SU-DHL-6 (cell line): Measurements from ENCODE around the gene SDCCAG8.

Experiments
- H2AFZ ChIP-seq: fragments of 200-600 bp; sonication (generic); 2 replicates; pipeline ENCODE4 v1.6.1; 2014; ENCODE audit warnings: low read depth, mild to moderate bottlenecking, moderate library complexity, mixed read lengths, antibody characterized with exemption, low read length; ENCODE audit not compliant: severe bottlenecking
- H3F3A ChIP-seq: fragments of 200-600 bp; shearing (Covaris generic); 2 replicates; pipeline ENCODE4 v1.6.0; 2016; ENCODE audit warnings: antibody characterized with exemption, mild to moderate bottlenecking; ENCODE audit not compliant: insufficient read depth
- H3K27ac ChIP-seq: fragments of 200-600 bp; sonication (generic); 2 replicates; pipeline ENCODE4 v1.5.1; 2016; ENCODE audit warnings: low read depth, mild to moderate bottlenecking, low read length, moderate library complexity, mixed read lengths
- H3K27me3 ChIP-seq: fragments of 200-600 bp; sonication (generic), shearing (Covaris generic); 2 replicates; pipeline ENCODE4 v1.6.0; 2014; ENCODE audit warnings: mild to moderate bottlenecking, low read length
- H3K36me3 ChIP-seq: fragments of 200-600 bp; sonication (generic); 2 replicates; pipeline ENCODE4 v1.6.1; 2014; ENCODE audit warnings: mild to moderate bottlenecking, low read length, mixed read lengths
- H3K4me2 ChIP-seq: fragments of 300-600, 200-600 bp; shearing (Covaris generic), sonication (generic); 2 replicates; pipeline ENCODE4 v1.6.0; 2014; ENCODE audit warnings: low read length, low read depth, mild to moderate bottlenecking; ENCODE audit not compliant: poor library complexity, severe bottlenecking
- H3K4me3 ChIP-seq: fragments of 200-600 bp; sonication (generic); 2 replicates; pipeline ENCODE4 v1.5.1; 2014; ENCODE audit warnings: antibody characterized with exemption, low read length, mild to moderate bottlenecking, mixed read lengths; ENCODE audit not compliant: insufficient read depth, poor library complexity, severe bottlenecking
- H3K79me2 ChIP-seq: fragments of 200-600 bp; sonication (generic); 2 replicates; pipeline ENCODE4 v1.6.1; 2014; ENCODE audit warnings: mild to moderate bottlenecking, low read length, moderate library complexity; ENCODE audit not compliant: insufficient read depth
- H3K9ac ChIP-seq: fragments of 200-600 bp; sonication (generic); 2 replicates; pipeline ENCODE4 v1.7.0; 2014; ENCODE audit warnings: mild to moderate bottlenecking, low read length
- H3K9me2 ChIP-seq: fragments of 200-600 bp; sonication (generic); replicated peaks from 2 replicates; pipeline ENCODE4 v1.6.1; 2014; ENCODE audit warnings: low read length; ENCODE audit not compliant: insufficient read depth
- H3K9me3 ChIP-seq: fragments of 200-600 bp; sonication (generic); 2 replicates; pipeline ENCODE4 v1.6.1; 2014; ENCODE audit warnings: low read length, mixed read lengths; ENCODE audit not compliant: insufficient read depth
- H4K20me1 ChIP-seq: fragments of 200-600 bp; sonication (generic); 2 replicates; pipeline ENCODE4 v1.6.1; 2014; ENCODE audit warnings: low read depth, mild to moderate bottlenecking, antibody characterized with exemption, low read length, moderate library complexity, mixed read lengths
- EZH2phosphoT487 ChIP-seq: fragments of 200-600 bp; sonication (generic), shearing (Covaris generic); conservative IDR thresholded peaks from 2 replicates; pipeline ENCODE4 v1.6.1; 2018; ENCODE audit warnings: mild to moderate bottlenecking, antibody characterized with exemption, low read length, moderate library complexity, mixed read lengths
- TF ChIP-seq, protein P1 (sequence below): fragments of 200-600 bp; sonication (generic); IDR thresholded peaks from one replicate; pipeline ENCODE4 v1.5.1; 2017; ENCODE audit warnings: antibody characterized with exemption, mild to moderate bottlenecking, low read length, moderate library complexity; ENCODE audit not compliant: insufficient read depth, poor library complexity, severe bottlenecking

SDCCAG8 gene

DNA sequence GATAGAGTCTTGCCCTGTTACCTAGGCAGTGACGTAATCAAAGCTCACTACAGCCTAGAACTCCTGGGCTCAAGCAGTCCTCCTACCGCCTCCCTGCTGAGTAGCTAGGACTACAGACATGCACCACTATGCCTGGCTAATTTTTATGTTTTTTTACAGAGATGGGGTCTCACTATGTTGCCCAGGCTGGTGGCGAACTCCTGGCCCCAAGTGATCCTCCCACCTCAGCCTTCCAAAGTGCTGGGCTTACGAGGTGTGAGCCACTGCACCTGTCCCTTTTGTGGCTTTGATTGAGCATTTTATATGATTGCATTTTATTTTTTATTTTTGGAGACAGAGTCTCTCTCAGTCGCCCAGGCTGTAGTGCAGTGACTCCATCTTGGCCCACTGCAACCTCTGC is 25.8 kb downstream of the SDCCAG8 start:
- no peak overlapping the region for H2AFZ ChIP-seq
- H3K9ac ChIP-seq, result no peak overlapping the region
- H3K36me3 ChIP-seq, result 0 out of 2 replicates have a peak, but pooled peaks cover 13% of the 10 kb centered on the region
- no peaks in the 10 kb centered on the region for H3K9me3 ChIP-seq
- H4K20me1 ChIP-seq, result no peaks in the 10 kb centered on the region
- no peaks in the 10 kb centered on the region for H3K79me2 ChIP-seq
- no peaks in the 10 kb centered on the region for H3K27me3 ChIP-seq
- H3K27ac ChIP-seq, result no peak overlapping the region
- H3F3A ChIP-seq, result no peaks in the 10 kb centered on the region
- no peak overlapping the region for H3K4me2 ChIP-seq
- no peak overlapping the region for H3K4me3 ChIP-seq
- TF ChIP-seq EZH2phosphoT487, result no peak
- TF ChIP-seq, protein P1, sequence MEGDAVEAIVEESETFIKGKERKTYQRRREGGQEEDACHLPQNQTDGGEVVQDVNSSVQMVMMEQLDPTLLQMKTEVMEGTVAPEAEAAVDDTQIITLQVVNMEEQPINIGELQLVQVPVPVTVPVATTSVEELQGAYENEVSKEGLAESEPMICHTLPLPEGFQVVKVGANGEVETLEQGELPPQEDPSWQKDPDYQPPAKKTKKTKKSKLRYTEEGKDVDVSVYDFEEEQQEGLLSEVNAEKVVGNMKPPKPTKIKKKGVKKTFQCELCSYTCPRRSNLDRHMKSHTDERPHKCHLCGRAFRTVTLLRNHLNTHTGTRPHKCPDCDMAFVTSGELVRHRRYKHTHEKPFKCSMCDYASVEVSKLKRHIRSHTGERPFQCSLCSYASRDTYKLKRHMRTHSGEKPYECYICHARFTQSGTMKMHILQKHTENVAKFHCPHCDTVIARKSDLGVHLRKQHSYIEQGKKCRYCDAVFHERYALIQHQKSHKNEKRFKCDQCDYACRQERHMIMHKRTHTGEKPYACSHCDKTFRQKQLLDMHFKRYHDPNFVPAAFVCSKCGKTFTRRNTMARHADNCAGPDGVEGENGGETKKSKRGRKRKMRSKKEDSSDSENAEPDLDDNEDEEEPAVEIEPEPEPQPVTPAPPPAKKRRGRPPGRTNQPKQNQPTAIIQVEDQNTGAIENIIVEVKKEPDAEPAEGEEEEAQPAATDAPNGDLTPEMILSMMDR, result no peak
- no peaks in the 10 kb centered on the region for H3K9me2 ChIP-seq

DNA sequence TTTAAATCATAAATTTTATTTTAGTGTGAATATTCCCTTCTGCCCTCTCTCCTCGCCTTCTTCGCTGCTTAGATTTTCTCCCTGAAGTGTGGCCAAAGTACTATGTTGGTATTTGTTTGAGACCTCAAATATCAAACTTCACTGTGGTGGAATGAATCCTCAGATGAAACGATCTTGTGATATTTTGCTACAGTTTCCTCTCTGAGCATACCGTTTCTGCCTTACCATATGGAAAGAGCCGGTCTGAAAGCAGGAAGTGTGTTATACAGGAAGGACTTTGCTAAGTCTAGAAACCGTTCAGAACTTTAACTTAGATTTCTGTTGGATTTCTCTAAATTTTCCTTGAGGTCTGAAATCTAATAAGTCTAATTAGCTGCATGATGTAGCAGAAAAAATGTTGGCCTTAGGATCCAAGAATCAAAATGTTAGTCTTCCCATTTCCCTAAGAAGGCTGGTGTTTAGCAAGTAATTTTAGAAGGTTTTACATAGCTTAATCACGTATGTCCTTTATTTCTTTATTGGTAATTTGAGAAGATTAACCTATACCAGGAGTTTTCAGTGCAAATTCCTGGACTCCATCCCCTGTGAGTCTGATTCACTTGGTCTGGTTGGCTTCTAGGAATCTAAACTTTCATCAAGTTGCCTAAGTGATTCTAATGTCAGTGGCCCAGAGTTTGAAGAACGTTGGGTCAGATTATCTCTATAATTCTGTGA is 30.7 kb downstream of the SDCCAG8 start:
- no peaks in the 10 kb centered on the region for H3K79me2 ChIP-seq
- no peak overlapping the region for H3K9ac ChIP-seq
- no peaks in the 10 kb centered on the region for H3K9me3 ChIP-seq
- no peak overlapping the region for H2AFZ ChIP-seq
- TF ChIP-seq, protein P1, result no peak
- TF ChIP-seq EZH2phosphoT487, result no peak
- H3K27me3 ChIP-seq, result no peaks in the 10 kb centered on the region
- H3K27ac ChIP-seq, result no peak overlapping the region
- no peak overlapping the region for H3K4me3 ChIP-seq
- H3K36me3 ChIP-seq, result 0 out of 2 replicates have a peak, but pooled peaks cover 13% of the 10 kb centered on the region
- no peaks in the 10 kb centered on the region for H3K9me2 ChIP-seq
- H3K4me2 ChIP-seq, result no peak overlapping the region
- H3F3A ChIP-seq, result no peaks in the 10 kb centered on the region
- H4K20me1 ChIP-seq, result no peaks in the 10 kb centered on the region

DNA sequence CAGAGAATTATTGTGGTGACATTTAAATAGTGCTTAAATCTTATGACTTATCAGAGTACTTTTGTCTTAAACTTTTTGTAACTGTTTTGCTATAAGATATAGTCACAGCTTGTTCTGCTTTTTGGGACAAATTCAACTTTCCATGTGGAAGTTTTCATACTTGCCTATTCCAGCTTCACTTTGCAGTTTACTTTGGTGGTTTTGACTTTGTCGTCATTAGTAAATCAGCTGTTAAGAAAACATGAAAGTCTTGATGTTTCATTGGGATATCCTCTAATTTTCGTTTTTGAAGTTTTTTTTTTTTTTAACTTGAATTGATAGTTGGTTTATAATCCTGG is 31.3 kb downstream of the SDCCAG8 start:
- H3K4me2 ChIP-seq, result no peak overlapping the region
- peak overlapping the region; percentile 41; the same call in 1 of the 2 replicates for H3K27ac ChIP-seq
- H3K36me3 ChIP-seq, result 0 out of 2 replicates have a peak, but pooled peaks cover 11% of the 10 kb centered on the region

More for the DNA sequence above, 31.3 kb downstream of the SDCCAG8 start:
- no peak overlapping the region for H2AFZ ChIP-seq
- no peaks in the 10 kb centered on the region for H3K9me2 ChIP-seq
- H3K79me2 ChIP-seq, result no peaks in the 10 kb centered on the region
- no peaks in the 10 kb centered on the region for H3K9me3 ChIP-seq
- H4K20me1 ChIP-seq, result no peaks in the 10 kb centered on the region
- no peak for TF ChIP-seq EZH2phosphoT487
- TF ChIP-seq, protein P1, result no peak
- no peak overlapping the region for H3K9ac ChIP-seq
- H3K27me3 ChIP-seq, result no peaks in the 10 kb centered on the region
- no peaks in the 10 kb centered on the region for H3F3A ChIP-seq
- no peak overlapping the region for H3K4me3 ChIP-seq
